Naive thymus-derived CD4-positive, alpha-beta T cell (primary cell): ENCODE measurements around the gene DNAJC28. TPM values are rescaled to one million over a fixed set of nuclear protein-coding genes. Genes with fewer than 3 reads are reported as not detected.
A peak's percentile ranks its signal among the peaks of the same experiment; 100 is the strongest.

Experiments used
- ATAC-seq: fragments of 150-1000 bp; cut with Tn5 transposase; 2 replicates; pipeline ENCODE4 v1.10.0; 2021; ENCODE audit warnings: mild to moderate bottlenecking, moderate library complexity
- CTCF ChIA-PET: fragments of 350-600 bp; sonication (Branson Sonifier 250); formaldehyde crosslinking; loops from one replicate; lab custom pipeline; 2021; ENCODE audit warnings: antibody characterized with exemption; lab: Charles Lee
- POLR2A ChIA-PET: fragments of 350-600 bp; sonication (Branson Sonifier 250); formaldehyde crosslinking; loops from one replicate; lab custom pipeline; 2021; ENCODE audit warnings: antibody characterized with exemption, inconsistent platforms; lab: Charles Lee
- DNase-seq, 9 donors: peaks; one replicate each; pipeline versions ENCODE4 v3.0.0 to v3.0.0-alpha.2; 2020 to 2022; ENCODE audit warnings: mixed read lengths in 1 of 9
- H3K27ac ChIP-seq: one replicate; pipeline ENCODE4 v1.7.0; 2013; ENCODE audit warnings: mild to moderate bottlenecking, low read depth, low read length, moderate library complexity
- H3K27me3 ChIP-seq, 2 donors: one replicate each; pipeline ENCODE4 v1.7.0; 2013; ENCODE audit warnings: low read length in 2 of 2, mild to moderate bottlenecking in 2 of 2, moderate library complexity in 2 of 2; ENCODE audit not compliant: control insufficient read depth in 2 of 2, insufficient read depth in 2 of 2
- H3K36me3 ChIP-seq, 3 experiments: 1 replicate in 2 of 3; 2 replicates in 1 of 3; pipeline ENCODE4 v1.7.0; 2013; ENCODE audit warnings: low read length in 3 of 3, mild to moderate bottlenecking in 3 of 3, moderate library complexity in 1 of 3; ENCODE audit not compliant: insufficient read depth in 3 of 3, control insufficient read depth in 2 of 3
- H3K4me1 ChIP-seq, 2 donors: one replicate each; pipeline ENCODE4 v1.7.0; 2013; ENCODE audit warnings: low read length in 2 of 2, mild to moderate bottlenecking in 2 of 2, moderate library complexity in 1 of 2; ENCODE audit not compliant: control insufficient read depth in 2 of 2, insufficient read depth in 2 of 2
- H3K4me3 ChIP-seq: 2 replicates; pipeline ENCODE4 v1.7.0; 2013; ENCODE audit warnings: mild to moderate bottlenecking, low read length
- H3K9me3 ChIP-seq, 3 experiments: 1 replicate in 2 of 3; 2 replicates in 1 of 3; pipeline ENCODE4 v1.7.0; 2013; ENCODE audit warnings: low read length in 3 of 3; ENCODE audit not compliant: control insufficient read depth in 2 of 3
- H3K27ac Mint-ChIP-seq, 9 donors: one replicate each; pipeline ENCODE4 v1.8.0; 2020 to 2022; ENCODE audit warnings: mixed read lengths in 9 of 9, mild to moderate bottlenecking in 8 of 9, moderate library complexity in 5 of 9, inconsistent platforms in 2 of 9
- H3K27me3 Mint-ChIP-seq, 5 donors: one replicate each; pipeline ENCODE4 v1.8.0; 2021 to 2022; ENCODE audit warnings: mixed read lengths in 5 of 5, mild to moderate bottlenecking in 1 of 5
- H3K36me3 Mint-ChIP-seq, 5 donors: one replicate each; pipeline ENCODE4 v1.8.0; 2020 to 2022; ENCODE audit warnings: mixed read lengths in 5 of 5, mild to moderate bottlenecking in 3 of 5, inconsistent platforms in 1 of 5
- H3K4me1 Mint-ChIP-seq, 7 donors: one replicate each; pipeline ENCODE4 v1.8.0; 2020 to 2022; ENCODE audit warnings: mixed read lengths in 7 of 7, mild to moderate bottlenecking in 3 of 7, inconsistent platforms in 1 of 7
- H3K4me3 Mint-ChIP-seq, 10 donors: one replicate each; pipeline ENCODE4 v1.8.0; 2020 to 2022; ENCODE audit warnings: mild to moderate bottlenecking in 10 of 10, mixed read lengths in 10 of 10, moderate library complexity in 6 of 10, inconsistent platforms in 2 of 10
- H3K9me3 Mint-ChIP-seq, 11 donors: one replicate each; pipeline ENCODE4 v1.8.0; 2020 to 2022; ENCODE audit warnings: mixed read lengths in 11 of 11, mild to moderate bottlenecking in 4 of 11, inconsistent platforms in 1 of 11, moderate library complexity in 1 of 11
- intact Hi-C, 2 donors: fragments of 100-400 bp; cut with micrococcal nuclease; formaldehyde crosslinking; loops; one replicate each; pipeline ENCODE4 v1.15.1; 2023
- polyA plus RNA-seq, 2 donors: library from polyadenylated mRNA; unstranded; fragments of 300-500 nt; fragmentation: Illumina TruSeq; gene quantifications; one replicate each; pipeline ENCODE4 v1.2.3, GENCODE V29; 2021
- total RNA-seq, 6 experiments: library from RNA in 5 of 6; stranded (reverse) in 5 of 6; gene quantifications; 1 replicate in 5 of 6; 2 replicates in 1 of 6; pipeline ENCODE4 v1.2.3 and lab custom pipeline; 2021 to 2026

The DNAJC28 gene
- total and polyA plus RNA-seq, 7 experiments from 2014 or later = 0.27 to 1.5 (median 0.72) TPM; not detected in 1

DNA sequence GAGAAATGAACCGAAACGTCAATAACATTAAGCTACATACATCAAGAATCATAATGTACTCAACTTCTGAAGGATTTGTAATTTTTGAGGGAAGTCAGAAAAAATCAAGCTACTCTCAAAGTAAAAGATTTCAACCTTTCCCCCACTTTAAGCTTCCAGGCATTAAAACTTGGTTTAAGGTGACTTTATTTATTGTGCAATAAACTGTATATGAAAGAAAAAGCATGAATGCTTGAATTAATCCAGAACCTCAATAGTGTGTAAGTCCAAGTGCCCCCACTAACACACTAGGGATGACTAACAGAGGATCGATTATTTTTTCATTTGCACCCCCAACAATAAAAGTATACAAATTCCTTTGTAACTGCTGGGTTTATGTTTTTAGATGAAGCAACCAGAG lies 39.5 kb upstream of the DNAJC28 start:
- H3K36me3 ChIP-seq = peaks cover 19 to 75% (median 27%) of the 10 kb centered on the region in 3 experiments
- H3K4me1 Mint-ChIP-seq = peaks cover 0 to 2% (median 0%) of the 10 kb centered on the region in 7 donors
- no peak for DNase-seq
- no peak overlapping the region for H3K27ac ChIP-seq
- ChIA-PET POLR2A (interaction anchor here (0.7 to 1.1 kb wide), 5 partner anchors 11 to 434 kb away, joined by 3 read pairs; partner anchors contain the start of genes DNAJC28 and GART), CTCF (interaction anchor here (0.6 kb wide), 1 partner anchor 11 kb away, joined by 3 read pairs; no protein-coding TSS in a partner anchor)
- no peak overlapping the region for H3K4me3 Mint-ChIP-seq
- H3K36me3 Mint-ChIP-seq = peaks cover 12 to 47% (median 25%) of the 10 kb centered on the region in 5 donors
- H3K4me3 ChIP-seq = no peak overlapping the region
- ATAC-seq = no peak
- H3K27me3 ChIP-seq = no peaks in the 10 kb centered on the region
- intact Hi-C loops = no loop called here
- H3K27me3 Mint-ChIP-seq = no peaks in the 10 kb centered on the region
- H3K4me1 ChIP-seq = no peaks in the 10 kb centered on the region
- no peaks in the 10 kb centered on the region for H3K9me3 Mint-ChIP-seq
- no peak overlapping the region for H3K27ac Mint-ChIP-seq
- no peaks in the 10 kb centered on the region for H3K9me3 ChIP-seq

- POLR2A ChIA-PET = interaction anchor here (1.6 kb wide), 1 partner anchor 18 kb away, joined by 5 read pairs; the partner anchor contains the start of gene GART
- Mint-ChIP-seq H3K27ac (no peak overlapping the region), H3K4me3 (no peak overlapping the region), H3K4me1 (peaks cover 0 to 3% (median 0%) of the 10 kb centered on the region in 7 donors), H3K36me3 (peaks cover 15 to 30% (median 18%) of the 10 kb centered on the region in 5 donors), H3K27me3 (no peaks in the 10 kb centered on the region), H3K9me3 (no peaks in the 10 kb centered on the region)
- CTCF ChIA-PET = no interaction called here
- Histone ChIP-seq H3K4me1 (no peaks in the 10 kb centered on the region), H3K9me3 (no peaks in the 10 kb centered on the region), H3K4me3 (no peak overlapping the region), H3K36me3 (peaks cover 0 to 50% (median 11%) of the 10 kb centered on the region in 3 experiments), H3K27ac (no peak overlapping the region), H3K27me3 (no peaks in the 10 kb centered on the region)
- DNase-seq (no peak), ATAC-seq (no peak)
- intact Hi-C loops = no loop called here
These were observed 31.4 kb upstream of the DNAJC28 start for GRCh38 chr21:33522953-33523349.

DNA sequence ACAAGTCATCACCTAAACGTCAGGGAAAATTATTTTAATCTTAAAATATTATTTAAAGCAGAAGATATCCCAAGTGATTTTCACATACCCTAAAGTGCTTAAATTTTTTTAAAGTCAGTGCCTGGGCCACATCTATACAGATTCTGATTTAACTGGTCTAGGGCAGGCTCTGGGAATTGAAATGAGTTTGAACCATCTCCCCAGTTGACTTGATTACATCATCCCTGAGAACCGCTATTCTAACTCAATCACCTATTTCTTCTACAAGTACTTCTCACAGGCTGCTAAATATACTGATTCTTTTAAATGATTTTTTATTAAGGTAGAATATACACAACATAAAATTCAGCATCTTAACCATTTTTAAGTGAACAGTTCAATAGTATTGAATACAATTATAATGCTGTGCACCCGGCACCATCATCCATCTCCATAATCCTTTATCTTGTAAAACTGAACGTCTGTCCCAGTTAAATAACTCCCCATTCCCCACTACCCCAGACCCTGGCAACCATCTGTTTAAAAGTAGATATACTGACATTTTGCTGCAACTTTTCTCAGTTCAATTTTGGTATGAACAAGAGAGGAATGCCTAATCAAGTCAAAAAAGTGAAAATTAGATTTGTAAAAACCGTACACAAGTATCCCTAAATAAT lies 30.9 kb upstream of the DNAJC28 start:
- H3K4me1 Mint-ChIP-seq = peaks cover 0 to 3% (median 0%) of the 10 kb centered on the region in 7 donors
- peaks cover 15 to 32% (median 20%) of the 10 kb centered on the region in 5 donors for H3K36me3 Mint-ChIP-seq
- intact Hi-C loops = no loop called here
- H3K36me3 ChIP-seq = peaks cover 0 to 50% (median 5%) of the 10 kb centered on the region in 3 experiments
- ATAC-seq (no peak), DNase-seq (no peak)
- no peaks in the 10 kb centered on the region for H3K9me3 ChIP-seq
- H3K9me3 Mint-ChIP-seq = no peaks in the 10 kb centered on the region
- H3K4me3 ChIP-seq = no peak overlapping the region
- H3K27me3 Mint-ChIP-seq = no peaks in the 10 kb centered on the region
- H3K27me3 ChIP-seq = no peaks in the 10 kb centered on the region
- no peak overlapping the region for H3K27ac Mint-ChIP-seq
- no peaks in the 10 kb centered on the region for H3K4me1 ChIP-seq
- no peak overlapping the region for H3K27ac ChIP-seq
- no peak overlapping the region for H3K4me3 Mint-ChIP-seq
- CTCF ChIA-PET = no interaction called here
- POLR2A ChIA-PET = interaction anchor here (1.6 kb wide), 1 partner anchor 19 kb away, joined by 5 read pairs; the partner anchor contains the start of gene GART

DNA sequence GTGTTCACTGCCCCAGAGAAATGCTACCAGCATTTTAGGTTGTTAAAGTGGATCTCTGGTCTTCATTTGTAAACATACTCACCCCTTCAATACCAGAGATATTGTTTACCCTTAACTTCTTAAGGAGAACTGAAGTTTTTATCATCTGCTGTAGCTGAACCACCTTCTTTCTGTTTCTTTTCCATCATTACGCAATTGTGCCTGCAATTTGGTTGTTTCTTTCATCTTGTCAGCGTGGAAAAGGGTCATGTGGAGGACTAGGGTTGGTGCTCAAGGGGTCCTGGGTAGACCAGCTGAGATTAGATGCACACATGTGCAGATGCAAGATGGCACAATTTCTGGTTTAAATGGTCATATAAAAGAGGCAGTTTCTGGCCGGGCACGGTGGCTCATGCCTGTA lies 27.4 kb upstream of the DNAJC28 start:
- Histone ChIP-seq H3K4me1 (no peaks in the 10 kb centered on the region), H3K4me3 (no peak overlapping the region), H3K27ac (no peak overlapping the region), H3K36me3 (peaks cover 0 to 59% (median 16%) of the 10 kb centered on the region in 3 experiments), H3K27me3 (no peaks in the 10 kb centered on the region), H3K9me3 (no peaks in the 10 kb centered on the region)
- Mint-ChIP-seq H3K27ac (peak overlapping the region in 1 of 9 donors; percentile 41), H3K4me1 (peaks cover 0 to 16% (median 0%) of the 10 kb centered on the region in 7 donors), H3K27me3 (no peaks in the 10 kb centered on the region), H3K9me3 (no peaks in the 10 kb centered on the region), H3K36me3 (peaks cover 23 to 51% (median 40%) of the 10 kb centered on the region in 5 donors), H3K4me3 (no peak overlapping the region)
- ChIA-PET CTCF (interaction anchor here (0.7 kb wide), 1 partner anchor 674 kb away, joined by 3 read pairs; no protein-coding TSS in a partner anchor), POLR2A (interaction anchor here (0.6 to 1.2 kb wide), 2 partner anchors 39 to 85 kb away, joined by 3 read pairs; partner anchors contain the start of gene TMEM50B)
- intact Hi-C loops = no loop called here
- ATAC-seq (no peak), DNase-seq (no peak)

DNA sequence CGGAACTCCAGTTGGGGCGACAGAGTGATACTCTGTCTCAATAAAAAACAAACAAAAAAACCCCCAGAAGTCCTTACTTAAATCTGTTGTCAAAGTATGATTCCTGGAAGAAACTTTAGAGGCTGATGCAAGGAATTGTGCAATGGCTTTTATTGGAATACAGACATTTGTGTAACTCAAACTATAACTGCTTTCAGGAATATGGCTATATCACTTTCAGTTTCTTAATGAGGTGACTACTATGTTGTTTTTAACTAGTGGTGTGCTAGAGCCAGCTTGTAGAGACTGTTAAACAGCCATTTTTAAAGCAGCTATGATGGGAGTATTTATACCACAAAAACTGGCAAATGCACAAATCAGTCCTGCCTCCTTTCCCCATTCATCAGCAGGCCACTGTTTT lies 22.7 kb upstream of the DNAJC28 start:
- H3K4me3 Mint-ChIP-seq = peak overlapping the region in 1 of 10 donors; percentile 28
- Histone ChIP-seq H3K27me3 (no peaks in the 10 kb centered on the region), H3K9me3 (no peaks in the 10 kb centered on the region), H3K36me3 (peaks cover 8 to 81% (median 16%) of the 10 kb centered on the region in 3 experiments), H3K4me1 (no peaks in the 10 kb centered on the region), H3K27ac (no peak overlapping the region), H3K4me3 (no peak overlapping the region)
- peaks cover 0 to 16% (median 0%) of the 10 kb centered on the region in 7 donors for H3K4me1 Mint-ChIP-seq
- H3K36me3 Mint-ChIP-seq = peaks cover 22 to 60% (median 46%) of the 10 kb centered on the region in 5 donors
- H3K27ac Mint-ChIP-seq = peak overlapping the region in 1 of 9 donors; percentile 79
- DNase-seq (no peak), ATAC-seq (no peak)
- no peaks in the 10 kb centered on the region for H3K27me3 Mint-ChIP-seq
- CTCF ChIA-PET = no interaction called here
- POLR2A ChIA-PET = no interaction called here
- H3K9me3 Mint-ChIP-seq = no peaks in the 10 kb centered on the region
- intact Hi-C loops = no loop called here

DNA sequence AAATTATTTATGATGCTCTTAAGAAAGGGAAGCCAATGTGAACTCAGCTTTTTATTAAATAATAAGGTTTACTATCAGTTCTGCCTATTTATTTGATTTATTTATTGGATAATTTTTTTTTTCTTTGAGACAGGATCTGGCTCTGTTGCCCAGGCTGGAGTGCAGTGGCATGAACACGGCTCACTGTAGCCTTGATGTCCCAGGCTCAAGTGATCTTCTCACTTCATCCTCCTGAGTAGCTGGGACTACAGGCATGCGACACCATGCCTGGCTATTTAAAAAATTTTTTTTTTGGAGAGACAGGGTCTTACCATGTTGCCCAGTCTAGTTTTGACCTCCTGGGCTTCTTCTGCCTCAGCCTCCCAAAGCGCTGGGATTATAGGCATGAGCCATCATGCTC lies 21.0 kb upstream of the DNAJC28 start:
- H3K9me3 Mint-ChIP-seq = peaks cover 0 to 2% (median 0%) of the 10 kb centered on the region in 11 donors
- Histone ChIP-seq H3K27ac (no peak overlapping the region), H3K36me3 (peaks cover 8 to 71% (median 16%) of the 10 kb centered on the region in 3 experiments), H3K4me1 (no peaks in the 10 kb centered on the region), H3K4me3 (no peak overlapping the region), H3K27me3 (no peaks in the 10 kb centered on the region), H3K9me3 (no peaks in the 10 kb centered on the region)
- CTCF ChIA-PET = no interaction called here
- no peaks in the 10 kb centered on the region for H3K27me3 Mint-ChIP-seq
- POLR2A ChIA-PET = interaction anchor here (0.6 kb wide), 1 partner anchor 14 kb away, joined by 5 read pairs; no protein-coding TSS in a partner anchor
- DNase-seq (no peak), ATAC-seq (no peak)
- H3K4me3 Mint-ChIP-seq = no peak overlapping the region
- H3K36me3 Mint-ChIP-seq = peaks cover 16 to 62% (median 46%) of the 10 kb centered on the region in 5 donors
- intact Hi-C loops = no loop called here
- H3K4me1 Mint-ChIP-seq = peaks cover 0 to 13% (median 0%) of the 10 kb centered on the region in 7 donors
- H3K27ac Mint-ChIP-seq = no peak overlapping the region
